Cerebellar cortex (tissue), 1 donor: ENCODE data around the gene SYNJ2BP.
"Not testable (repeated sequence)": the region's sequence is repeated elsewhere in the genome, so short reads cannot be mapped to it uniquely, and the experiment has no call there.

ENCODE experiments used
- DNase-seq: peaks from one replicate; pipeline ENCODE4 v3.0.0-alpha.2; 2015; ENCODE audit warnings: low spot score

The SYNJ2BP gene

GRCh38 chr14:70416725-70417349, at the start of gene SYNJ2BP:
Gene SYNJ2BP, minus strand, starts transcription at chr14:70417090. Its CDS starts 127 bp downstream, at chr14:70416963.
- DNase-seq: peak; percentile 93

GRCh38 chr14:70454731-70455130, 37.8 kb upstream of the SYNJ2BP start:
- no peak for DNase-seq

GRCh38 chr14:70451874-70452273, 35.0 kb upstream of the SYNJ2BP start, which contains the start of gene ADAM21:
Gene ADAM21, plus strand, starts transcription at chr14:70452174. Its CDS starts 5,326 bp downstream, at chr14:70457500.
- no peak for DNase-seq

- DNase-seq: no peak
Observed at GRCh38 chr14:70448633-70449340, 31.9 kb upstream of the SYNJ2BP start.

GRCh38 chr14:70442750-70443149, 25.9 kb upstream of the SYNJ2BP start:
- DNase-seq: no peak

GRCh38 chr14:70441641-70442040, 24.8 kb upstream of the SYNJ2BP start:
- no peak for DNase-seq

GRCh38 chr14:70436867-70437266, 20.0 kb upstream of the SYNJ2BP start:
- DNase-seq: no peak

- DNase-seq: not testable (repeated sequence)
Observed at GRCh38 chr14:70426555-70426954, 9.7 kb upstream of the SYNJ2BP start.

- no peak for DNase-seq
Observed at GRCh38 chr14:70425354-70425753, 8.5 kb upstream of the SYNJ2BP start.

- no peak for DNase-seq
Observed at GRCh38 chr14:70422538-70422937, 5.6 kb upstream of the SYNJ2BP start.

GRCh38 chr14:70419270-70419931, 2.5 kb upstream of the SYNJ2BP start:
- not testable (repeated sequence) for DNase-seq

- DNase-seq: no peak
Observed at GRCh38 chr14:70416338-70416724, 559 bp downstream of the SYNJ2BP start.

- DNase-seq: no peak
Observed at GRCh38 chr14:70415788-70416187, 1.1 kb downstream of the SYNJ2BP start.

- no peak for DNase-seq
Observed at GRCh38 chr14:70407621-70408020, 9.3 kb downstream of the SYNJ2BP start.

- DNase-seq: not testable (repeated sequence)
Observed at GRCh38 chr14:70406216-70406615, 10.7 kb downstream of the SYNJ2BP start.

- DNase-seq: peak; percentile 6
Observed at GRCh38 chr14:70403335-70403734, 13.6 kb downstream of the SYNJ2BP start.

- no peak for DNase-seq
Observed at GRCh38 chr14:70401643-70402042, 15.2 kb downstream of the SYNJ2BP start.

GRCh38 chr14:70398706-70399431, 18.0 kb downstream of the SYNJ2BP start:
- no peak for DNase-seq

- no peak for DNase-seq
Observed at GRCh38 chr14:70398280-70398679, 18.6 kb downstream of the SYNJ2BP start.

- DNase-seq: no peak
Observed at GRCh38 chr14:70397746-70398145, 19.1 kb downstream of the SYNJ2BP start.

- DNase-seq: no peak
Observed at GRCh38 chr14:70394674-70395306, 22.1 kb downstream of the SYNJ2BP start.

GRCh38 chr14:70392676-70393075, 24.2 kb downstream of the SYNJ2BP start:
- no peak for DNase-seq
